Keratinocyte (primary cell): ENCODE measurements around the gene MYCBP2. TPM values are rescaled to one million over a fixed set of nuclear protein-coding genes. Genes with fewer than 3 reads are reported as not detected.

ENCODE experiments used
- DNase-seq: peaks from one replicate; pipeline ENCODE4 v3.0.0-alpha.2; 2011; ENCODE audit warnings: low read depth, missing footprints, low spot score
- FAIRE-seq: peaks from 2 replicates; lab custom pipeline; 2011; peaks lifted over from hg19 to GRCh38; lab: Jason Lieb, UNC
- H2AFZ ChIP-seq: 2 replicates; pipeline ENCODE4 v1.6.0; 2012; ENCODE audit warnings: low read length, control low read depth, inconsistent platforms; ENCODE audit not compliant: control insufficient read depth
- H3K27ac ChIP-seq: 2 replicates; pipeline ENCODE4 v1.5.1; 2011; ENCODE audit warnings: low read length; ENCODE audit not compliant: control insufficient read depth, insufficient read depth
- H3K27me3 ChIP-seq: 3 replicates; pipeline ENCODE4 v1.6.0; 2011; ENCODE audit warnings: low read length; ENCODE audit not compliant: control insufficient read depth, insufficient read depth; ENCODE audit errors: extremely low read depth
- H3K36me3 ChIP-seq, 2 experiments: 2 replicates in 1 of 2; 3 replicates in 1 of 2; pipeline ENCODE4 v1.5.1; 2011; ENCODE audit warnings: low read length in 2 of 2, mild to moderate bottlenecking in 1 of 2; ENCODE audit not compliant: control insufficient read depth in 2 of 2, insufficient read depth in 2 of 2; ENCODE audit errors: extremely low read depth in 1 of 2
- H3K4me1 ChIP-seq: 3 replicates; pipeline ENCODE4 v1.5.1; 2011; ENCODE audit warnings: low read length; ENCODE audit not compliant: control insufficient read depth, insufficient read depth; ENCODE audit errors: extremely low read depth
- H3K4me2 ChIP-seq: 3 replicates; pipeline ENCODE4 v1.6.0; 2011; ENCODE audit warnings: low read depth, low read length; ENCODE audit not compliant: control insufficient read depth, insufficient read depth; ENCODE audit errors: extremely low read depth
- H3K4me3 ChIP-seq, 3 experiments: fragments of 200-600 bp in 1 of 3; sonication (generic) in 1 of 3; 2 replicates in 2 of 3; 3 replicates in 1 of 3; pipeline ENCODE4 v1.5.1; 2011 to 2016; ENCODE audit warnings: low read length in 3 of 3, mild to moderate bottlenecking in 3 of 3, control low read depth in 2 of 3, inconsistent platforms in 1 of 3, low read depth in 1 of 3, mixed read lengths in 1 of 3, mixed run types in 1 of 3, moderate library complexity in 1 of 3; ENCODE audit not compliant: control insufficient read depth in 2 of 3, insufficient read depth in 2 of 3; ENCODE audit errors: extremely low read depth in 1 of 3
- H3K79me2 ChIP-seq: 2 replicates; pipeline ENCODE4 v1.6.0; 2012; ENCODE audit warnings: low read length; ENCODE audit not compliant: control insufficient read depth, insufficient read depth
- H3K9ac ChIP-seq: 3 replicates; pipeline ENCODE4 v1.6.0; 2011; ENCODE audit warnings: low read length; ENCODE audit not compliant: control insufficient read depth, insufficient read depth; ENCODE audit errors: extremely low read depth
- H3K9me1 ChIP-seq: 3 replicates; pipeline ENCODE4 v1.6.0; 2011; ENCODE audit warnings: low read length; ENCODE audit not compliant: control insufficient read depth, insufficient read depth; ENCODE audit errors: extremely low read depth
- H3K9me3 ChIP-seq: 2 replicates; pipeline ENCODE4 v1.5.1; 2012; ENCODE audit warnings: low read depth, low read length; ENCODE audit not compliant: control insufficient read depth
- H4K20me1 ChIP-seq: 3 replicates; pipeline ENCODE4 v1.6.0; 2011; ENCODE audit warnings: low read length; ENCODE audit not compliant: control insufficient read depth, insufficient read depth; ENCODE audit errors: extremely low read depth
- CTCF ChIP-seq, 3 experiments: IDR thresholded peaks in 1 of 3; conservative IDR thresholded peaks in 1 of 3; optimal IDR thresholded peaks in 1 of 3; 2 replicates in 2 of 3; 3 replicates in 1 of 3; pipeline versions ENCODE3 to v1.5.1; 2011; ENCODE audit warnings: low read length in 3 of 3, mild to moderate bottlenecking in 3 of 3, moderate library complexity in 2 of 3, control low read depth in 1 of 3, inconsistent platforms in 1 of 3; ENCODE audit not compliant: insufficient read depth in 2 of 3; ENCODE audit errors: extremely low read depth in 1 of 3
- EZH2 ChIP-seq: IDR thresholded peaks from one replicate; pipeline ENCODE4 v1.6.1; 2012; ENCODE audit warnings: inconsistent platforms, mild to moderate bottlenecking, low read length, moderate library complexity
- dilution Hi-C: fragments of 300-500 bp; cut with MboI; formaldehyde crosslinking; loops from one replicate; pipeline ENCODE4 v1.7.0; 2020; ENCODE audit warnings: low sequenced_read_pairs; ENCODE audit not compliant: extremely low pct_ligation_motif_present
- polyA plus RNA-seq, 5 experiments: library from polyadenylated mRNA; depleted of rRNA in 3 of 5; stranded (reverse) in 3 of 5; stranded (forward) in 1 of 5; unstranded in 1 of 5; fragments of >200 nt; gene quantifications; 1 replicate in 1 of 5; 2 replicates in 3 of 5; 3 replicates in 1 of 5; pipeline versions ENCODE4 v1.2.1 to v1.2.3, GENCODE V29; 2011 to 2012; ENCODE audit warnings: missing spikeins in 2 of 5, low read depth in 1 of 5, low replicate concordance in 1 of 5

Gene MYCBP2
- polyA plus RNA-seq, 1 donor (not counting 4 experiments of a cell fraction or from before 2014, with no cell fraction given): 43.8 TPM

- no peak for FAIRE-seq
- H4K20me1 ChIP-seq: no peaks in the 10 kb centered on the region
- dilution Hi-C loops: no loop called here
Measured at GRCh38 chr13:77335543-77335942, 8.6 kb upstream of the MYCBP2 start.

DNA sequence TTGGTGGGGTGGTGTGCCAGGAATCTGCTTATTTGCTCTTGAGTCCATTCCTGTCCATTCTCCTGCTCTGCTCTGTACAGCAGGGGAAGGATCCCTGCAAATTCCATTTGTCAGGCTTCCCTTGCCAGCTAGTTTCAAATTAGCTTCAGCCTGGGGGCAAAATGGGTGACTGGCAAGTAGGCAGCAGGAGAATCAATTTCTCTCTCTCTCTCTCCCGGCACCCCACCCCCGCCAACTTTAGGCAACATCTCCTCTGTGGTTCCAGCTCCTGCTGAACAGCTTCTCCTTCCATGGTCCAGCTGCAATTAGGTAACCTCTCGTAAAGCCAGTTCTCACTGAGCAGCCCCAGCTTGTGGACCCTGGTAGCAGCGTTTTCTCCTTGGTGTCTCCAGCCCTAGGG is 6.7 kb upstream of the MYCBP2 start:
- Histone ChIP-seq H4K20me1 (no peaks in the 10 kb centered on the region), H3K4me3 (no peak overlapping the region), H3K36me3 (no peaks in the 10 kb centered on the region), H3K4me2 (no peak overlapping the region), H3K79me2 (no peaks in the 10 kb centered on the region), H3K27me3 (peaks cover 4% of the 10 kb centered on the region), H3K9me1 (no peaks in the 10 kb centered on the region), H3K9ac (no peak overlapping the region), H2AFZ (no peak overlapping the region), H3K9me3 (no peaks in the 10 kb centered on the region), H3K27ac (no peak overlapping the region), H3K4me1 (peaks cover 10% of the 10 kb centered on the region)
- TF ChIP-seq CTCF (optimal IDR thresholded peaks at IDR 0.05 in 1 of 3, IDR thresholded peaks at IDR 0.05 in 1 of 3, conservative IDR thresholded peaks at IDR 0.05 in 1 of 3; ENCODE audit: extremely low read depth in 1 of 3, insufficient read depth in 2 of 3, low read length in 3 of 3): no peak
- TF ChIP-seq EZH2: no peak
- FAIRE-seq (no peak), DNase-seq (no peak)
- dilution Hi-C loops: no loop called here

More at GRCh38 chr13:77335543-77335942, 8.6 kb upstream of the MYCBP2 start:
- Histone ChIP-seq H3K27ac (no peak overlapping the region), H2AFZ (no peak overlapping the region), H3K79me2 (no peaks in the 10 kb centered on the region), H3K9me3 (no peaks in the 10 kb centered on the region), H3K4me3 (no peak overlapping the region), H3K9me1 (no peaks in the 10 kb centered on the region), H3K9ac (no peak overlapping the region), H3K4me1 (peaks cover 1% of the 10 kb centered on the region), H3K4me2 (no peak overlapping the region), H3K36me3 (no peaks in the 10 kb centered on the region), H3K27me3 (peaks cover 4% of the 10 kb centered on the region)
- TF ChIP-seq EZH2 (no peak), CTCF (optimal IDR thresholded peaks at IDR 0.05 in 1 of 3, IDR thresholded peaks at IDR 0.05 in 1 of 3, conservative IDR thresholded peaks at IDR 0.05 in 1 of 3; ENCODE audit: extremely low read depth in 1 of 3, insufficient read depth in 2 of 3, low read length in 3 of 3) (no peak)
- DNase-seq: no peak
